AG09309 (cell line): ENCODE measurements around the gene SEMA3E.

Experiments
- DNase-seq: peaks from one replicate; pipeline ENCODE4 v3.0.0-alpha.2; 2010; ENCODE audit warnings: low read depth
- H3K4me3 ChIP-seq: 2 replicates; pipeline ENCODE4 v1.5.1; 2011; ENCODE audit warnings: mild to moderate bottlenecking, low read depth, low read length, moderate library complexity; ENCODE audit not compliant: control insufficient read depth
- CTCF ChIP-seq: IDR thresholded peaks from 2 replicates; pipeline ENCODE4 v1.5.1; 2011; ENCODE audit warnings: mild to moderate bottlenecking, low read depth, low read length, inconsistent platforms; ENCODE audit not compliant: insufficient read depth, control insufficient read depth; ENCODE audit errors: missing control alignments

Gene SEMA3E

GRCh38 chr7:83547526-83547925 is 101.4 kb downstream of the SEMA3E start:
- H3K4me3 ChIP-seq = no peak overlapping the region
- no peak for DNase-seq
- TF ChIP-seq CTCF = no peak

GRCh38 chr7:83546586-83546985 is 102.4 kb downstream of the SEMA3E start:
- no peak for TF ChIP-seq CTCF
- DNase-seq = no peak
- H3K4me3 ChIP-seq = no peak overlapping the region

GRCh38 chr7:83541187-83541960 is 107.6 kb downstream of the SEMA3E start:
- H3K4me3 ChIP-seq = no peak overlapping the region
- DNase-seq = no peak
- no peak for TF ChIP-seq CTCF

- no peak for DNase-seq
- no peak overlapping the region for H3K4me3 ChIP-seq
Measured at GRCh38 chr7:83534488-83534887, 114.5 kb downstream of the SEMA3E start.

GRCh38 chr7:83532219-83532618 is 116.7 kb downstream of the SEMA3E start:
- no peak for DNase-seq
- no peak for TF ChIP-seq CTCF
- no peak overlapping the region for H3K4me3 ChIP-seq

More at GRCh38 chr7:83534488-83534887, 114.5 kb downstream of the SEMA3E start:
- TF ChIP-seq CTCF = no peak

GRCh38 chr7:83531766-83532165 is 117.2 kb downstream of the SEMA3E start:
- DNase-seq = no peak
- H3K4me3 ChIP-seq = no peak overlapping the region
- no peak for TF ChIP-seq CTCF
